ENCODE data around the gene KCTD1. TPM values are rescaled to one million over a fixed set of nuclear protein-coding genes. Genes with fewer than 3 reads are reported as not detected.

KCTD1 gene
- total and polyA plus RNA-seq, 2 experiments from 2014 or later = 5.4 to 13.8 TPM

GRCh38 chr18:26568926-26569665, 20.7 kb upstream of the KCTD1 start:
- TF ChIP-seq EZH2phosphoT487 (IDR thresholded peaks at IDR 0.05; ENCODE audit: low read depth, severe bottlenecking, unreplicated experiment) (no peak), EZH2 (IDR thresholded peaks at IDR 0.05; ENCODE audit: borderline replicate concordance) (no peak), CTCF (IDR thresholded peaks at IDR 0.05; ENCODE audit: poor library complexity) (no peak)
- DNase-seq (ENCODE audit: low spot score) = no peak
- no peaks in the 10 kb centered on the region for H3K79me2 ChIP-seq
- H3K4me2 ChIP-seq = no peak overlapping the region
- H3K4me1 ChIP-seq (ENCODE audit: insufficient read depth) = no peaks in the 10 kb centered on the region
- no peaks in the 10 kb centered on the region for H3K27me3 ChIP-seq
- H3K9me2 ChIP-seq (replicated peaks; ENCODE audit: insufficient read depth) = no peaks in the 10 kb centered on the region
- H3K4me3 ChIP-seq = no peak overlapping the region
- no peaks in the 10 kb centered on the region for H3K36me3 ChIP-seq (replicated peaks; ENCODE audit: insufficient read depth, low read depth)
- no peaks in the 10 kb centered on the region for H4K20me1 ChIP-seq (ENCODE audit: insufficient read depth, poor library complexity, severe bottlenecking)
- no peak overlapping the region for H3K27ac ChIP-seq
- WGBS (ENCODE audit: low lambda C conversion rate, missing lambda C conversion rate) = 23% methylated on average over 5 of the region's 5 CpGs
- no peaks in the 10 kb centered on the region for H3K9me3 ChIP-seq (ENCODE audit: low read depth)
- no peak overlapping the region for H2AFZ ChIP-seq

GRCh38 chr18:26568513-26568912, 20.2 kb upstream of the KCTD1 start:
- Histone ChIP-seq H3K9me3 (ENCODE audit: low read depth) (no peaks in the 10 kb centered on the region), H3K4me2 (no peak overlapping the region), H3K79me2 (no peaks in the 10 kb centered on the region), H3K27ac (no peak overlapping the region), H3K4me3 (no peak overlapping the region), H3K4me1 (ENCODE audit: insufficient read depth) (no peaks in the 10 kb centered on the region), H2AFZ (no peak overlapping the region), H3K27me3 (no peaks in the 10 kb centered on the region), H3K9me2 (replicated peaks; ENCODE audit: insufficient read depth) (no peaks in the 10 kb centered on the region), H3K36me3 (replicated peaks; ENCODE audit: insufficient read depth, low read depth) (no peaks in the 10 kb centered on the region), H4K20me1 (ENCODE audit: insufficient read depth, poor library complexity, severe bottlenecking) (no peaks in the 10 kb centered on the region)
- 62% methylated on average over 1 of the region's 1 CpG for WGBS (ENCODE audit: low lambda C conversion rate, missing lambda C conversion rate)
- DNase-seq (ENCODE audit: low spot score) = no peak
- no peak for TF ChIP-seq EZH2phosphoT487 (IDR thresholded peaks at IDR 0.05; ENCODE audit: low read depth, severe bottlenecking, unreplicated experiment)
- TF ChIP-seq CTCF (IDR thresholded peaks at IDR 0.05; ENCODE audit: poor library complexity) = no peak
- no peak for TF ChIP-seq EZH2 (IDR thresholded peaks at IDR 0.05; ENCODE audit: borderline replicate concordance)

GRCh38 chr18:26566874-26567555, 18.7 kb upstream of the KCTD1 start:
- no peak for TF ChIP-seq EZH2 (IDR thresholded peaks at IDR 0.05; ENCODE audit: borderline replicate concordance)
- Histone ChIP-seq H3K4me2 (no peak overlapping the region), H3K4me3 (no peak overlapping the region), H3K79me2 (no peaks in the 10 kb centered on the region), H2AFZ (no peak overlapping the region), H3K4me1 (ENCODE audit: insufficient read depth) (no peaks in the 10 kb centered on the region), H3K36me3 (replicated peaks; ENCODE audit: insufficient read depth, low read depth) (no peaks in the 10 kb centered on the region), H3K9me3 (ENCODE audit: low read depth) (no peaks in the 10 kb centered on the region), H3K27me3 (no peaks in the 10 kb centered on the region), H4K20me1 (ENCODE audit: insufficient read depth, poor library complexity, severe bottlenecking) (no peaks in the 10 kb centered on the region), H3K27ac (no peak overlapping the region), H3K9me2 (replicated peaks; ENCODE audit: insufficient read depth) (no peaks in the 10 kb centered on the region)
- WGBS (ENCODE audit: low lambda C conversion rate, missing lambda C conversion rate) = 63% methylated on average over 1 of the region's 1 CpG
- DNase-seq (ENCODE audit: low spot score) = no peak

GRCh38 chr18:26565514-26565913, 17.2 kb upstream of the KCTD1 start:
- no peaks in the 10 kb centered on the region for H3K27me3 ChIP-seq
- H4K20me1 ChIP-seq (ENCODE audit: insufficient read depth, poor library complexity, severe bottlenecking) = no peaks in the 10 kb centered on the region
- TF ChIP-seq EZH2 (IDR thresholded peaks at IDR 0.05; ENCODE audit: borderline replicate concordance) = no peak
- TF ChIP-seq EZH2phosphoT487 (IDR thresholded peaks at IDR 0.05; ENCODE audit: low read depth, severe bottlenecking, unreplicated experiment) = no peak
- TF ChIP-seq CTCF (IDR thresholded peaks at IDR 0.05; ENCODE audit: poor library complexity) = no peak
- no peaks in the 10 kb centered on the region for H3K36me3 ChIP-seq (replicated peaks; ENCODE audit: insufficient read depth, low read depth)
- H3K9me2 ChIP-seq (replicated peaks; ENCODE audit: insufficient read depth) = no peaks in the 10 kb centered on the region
- no peak overlapping the region for H3K4me3 ChIP-seq
- H3K27ac ChIP-seq = no peak overlapping the region
- no peaks in the 10 kb centered on the region for H3K9me3 ChIP-seq (ENCODE audit: low read depth)
- H3K4me1 ChIP-seq (ENCODE audit: insufficient read depth) = no peaks in the 10 kb centered on the region
- DNase-seq (ENCODE audit: low spot score) = no peak
- H3K4me2 ChIP-seq = no peak overlapping the region
- H3K79me2 ChIP-seq = no peaks in the 10 kb centered on the region
- no peak overlapping the region for H2AFZ ChIP-seq
